Breast epithelium (tissue), 4 donors: ENCODE results near the gene BCL2L14. TPM values are rescaled to one million over a fixed set of nuclear protein-coding genes. Genes with fewer than 3 reads are reported as not detected.

Source experiments
- DNase-seq, 2 donors: peaks; one replicate each; pipeline ENCODE4 v3.0.0-alpha.2; 2019; ENCODE audit warnings: low spot score in 2 of 2
- H3K27ac ChIP-seq, 2 donors: fragments of 200-600 bp; sonication (generic) in 1 of 2; one replicate each; pipeline ENCODE4 v1.5.1; 2016 to 2019; ENCODE audit warnings: mild to moderate bottlenecking in 1 of 2
- H3K27me3 ChIP-seq, 2 donors: fragments of 200-600 bp; sonication (generic) in 1 of 2; one replicate each; pipeline versions ENCODE4 v1.5.1 to v1.6.0; 2017 to 2019; ENCODE audit warnings: control low read depth in 1 of 2, mild to moderate bottlenecking in 1 of 2
- H3K36me3 ChIP-seq: fragments of 200-600 bp; one replicate; pipeline ENCODE4 v1.5.1; 2019
- H3K4me1 ChIP-seq, 2 donors: fragments of 200-600 bp; sonication (generic); one replicate each; pipeline ENCODE4 v1.5.1; 2016 to 2019; ENCODE audit warnings: control low read depth in 1 of 2
- H3K4me3 ChIP-seq, 3 donors: fragments of 200-600 bp; sonication (generic); 1 replicate in 2 of 3; 2 replicates in 1 of 3; pipeline ENCODE4 v1.5.1; 2016 to 2019; ENCODE audit warnings: mild to moderate bottlenecking in 3 of 3, moderate library complexity in 2 of 3
- H3K9me3 ChIP-seq, 2 donors: fragments of 200-600 bp; sonication (generic) in 1 of 2; one replicate each; pipeline ENCODE4 v1.5.1; 2016 to 2019; ENCODE audit warnings: control low read depth in 1 of 2
- CTCF ChIP-seq, 3 donors: fragments of 450-650 bp; IDR thresholded peaks; one replicate each; pipeline ENCODE4 v1.5.1; 2016 to 2017; ENCODE audit warnings: antibody characterized with exemption in 3 of 3, mild to moderate bottlenecking in 3 of 3, moderate library complexity in 3 of 3
- POLR2A ChIP-seq: fragments of 450-650 bp; IDR thresholded peaks from one replicate; pipeline ENCODE4 v1.6.1; 2016; ENCODE audit warnings: antibody characterized with exemption, mild to moderate bottlenecking, moderate library complexity
- POLR2AphosphoS5 ChIP-seq, 3 donors: sonication (generic); formaldehyde crosslinking; IDR thresholded peaks; one replicate each; pipeline ENCODE4 v1.6.1; 2017; ENCODE audit warnings: antibody characterized with exemption in 3 of 3
- intact Hi-C: fragments of 100-400 bp; cut with DNase I; formaldehyde crosslinking; loops from one replicate; pipeline ENCODE4 v1.15.1; 2023; ENCODE audit warnings: low total_unique reads
- total RNA-seq, 3 donors: library from RNA; depleted of rRNA; stranded (reverse); fragments of >200 nt; gene quantifications; one replicate each; pipeline ENCODE4 v1.1.0, GENCODE V29; 2016

The BCL2L14 gene
- total RNA-seq, 3 donors from 2014 or later: 0.29 to 1.6 TPM; not detected in 1

GRCh38 chr12:12127304-12127703 lies 56.6 kb downstream of the BCL2L14 start:
- TF ChIP-seq POLR2AphosphoS5 (IDR thresholded peaks at IDR 0.05) (no peak), POLR2A (no peak), CTCF (IDR thresholded peaks at IDR 0.05) (no peak)
- intact Hi-C loops: no loop called here
- H3K36me3 ChIP-seq: peaks cover 9% of the 10 kb centered on the region

GRCh38 chr12:12128670-12129069 lies 57.9 kb downstream of the BCL2L14 start:
- no peak for DNase-seq
- intact Hi-C loops: no loop called here
- H3K36me3 ChIP-seq: peaks cover 9% of the 10 kb centered on the region
- H3K4me3 ChIP-seq: no peak overlapping the region
- TF ChIP-seq POLR2AphosphoS5 (IDR thresholded peaks at IDR 0.05) (no peak), CTCF (IDR thresholded peaks at IDR 0.05) (no peak), POLR2A (no peak)
- H3K27me3 ChIP-seq: no peaks in the 10 kb centered on the region
- H3K9me3 ChIP-seq: no peaks in the 10 kb centered on the region
- H3K27ac ChIP-seq: no peak overlapping the region
- no peaks in the 10 kb centered on the region for H3K4me1 ChIP-seq

More at GRCh38 chr12:12127304-12127703, 56.6 kb downstream of the BCL2L14 start:
- no peak for DNase-seq
- Histone ChIP-seq H3K27ac (no peak overlapping the region), H3K4me1 (no peaks in the 10 kb centered on the region), H3K4me3 (no peak overlapping the region), H3K27me3 (no peaks in the 10 kb centered on the region), H3K9me3 (no peaks in the 10 kb centered on the region)

GRCh38 chr12:12133259-12133658 lies 62.5 kb downstream of the BCL2L14 start:
- H3K4me1 ChIP-seq: no peaks in the 10 kb centered on the region
- intact Hi-C loops: no loop called here
- H3K27me3 ChIP-seq: no peaks in the 10 kb centered on the region
- H3K27ac ChIP-seq: no peak overlapping the region
- H3K9me3 ChIP-seq: no peaks in the 10 kb centered on the region
- no peak for DNase-seq
- TF ChIP-seq CTCF (IDR thresholded peaks at IDR 0.05) (no peak), POLR2AphosphoS5 (IDR thresholded peaks at IDR 0.05) (no peak), POLR2A (no peak)
- no peaks in the 10 kb centered on the region for H3K36me3 ChIP-seq
- H3K4me3 ChIP-seq: no peak overlapping the region

GRCh38 chr12:12133785-12134184 lies 63.0 kb downstream of the BCL2L14 start:
- DNase-seq: no peak
- TF ChIP-seq CTCF (IDR thresholded peaks at IDR 0.05) (no peak), POLR2AphosphoS5 (IDR thresholded peaks at IDR 0.05) (no peak), POLR2A (no peak)

GRCh38 chr12:12138203-12139154 lies 67.7 kb downstream of the BCL2L14 start:
- no peak for DNase-seq
- Histone ChIP-seq H3K4me1 (no peaks in the 10 kb centered on the region), H3K27me3 (no peaks in the 10 kb centered on the region), H3K4me3 (no peak overlapping the region), H3K36me3 (no peaks in the 10 kb centered on the region), H3K9me3 (no peaks in the 10 kb centered on the region), H3K27ac (no peak overlapping the region)
- TF ChIP-seq POLR2AphosphoS5 (IDR thresholded peaks at IDR 0.05) (no peak), CTCF (IDR thresholded peaks at IDR 0.05) (no peak), POLR2A (no peak)
- intact Hi-C loops: no loop called here

More at GRCh38 chr12:12133785-12134184, 63.0 kb downstream of the BCL2L14 start:
- no peaks in the 10 kb centered on the region for H3K36me3 ChIP-seq
- H3K27ac ChIP-seq: no peak overlapping the region
- no peaks in the 10 kb centered on the region for H3K9me3 ChIP-seq
- no peaks in the 10 kb centered on the region for H3K4me1 ChIP-seq
- no peak overlapping the region for H3K4me3 ChIP-seq
- no peaks in the 10 kb centered on the region for H3K27me3 ChIP-seq
- intact Hi-C loops: no loop called here
